ENCODE results near the gene RASGEF1B.

- TF ChIP-seq POLR2AphosphoS5 (IDR thresholded peaks at IDR 0.05; ENCODE audit: low read depth, low read length) (no peak), POLR2A (IDR thresholded peaks at IDR 0.05; ENCODE audit: low read depth, low read length) (no peak)
These were observed 61.0 kb downstream of the RASGEF1B start for GRCh38 chr4:81410680-81411079.
